ENCODE results near the gene OR5P2.

Gene OR5P2, protein sequence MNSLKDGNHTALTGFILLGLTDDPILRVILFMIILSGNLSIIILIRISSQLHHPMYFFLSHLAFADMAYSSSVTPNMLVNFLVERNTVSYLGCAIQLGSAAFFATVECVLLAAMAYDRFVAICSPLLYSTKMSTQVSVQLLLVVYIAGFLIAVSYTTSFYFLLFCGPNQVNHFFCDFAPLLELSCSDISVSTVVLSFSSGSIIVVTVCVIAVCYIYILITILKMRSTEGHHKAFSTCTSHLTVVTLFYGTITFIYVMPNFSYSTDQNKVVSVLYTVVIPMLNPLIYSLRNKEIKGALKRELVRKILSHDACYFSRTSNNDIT

GRCh38 chr11:7796842-7797241 lies at the start of gene OR5P2:
OR5P2 (minus strand) TSS chr11:7796942; CDS start chr11:7796942, 0 bp downstream.
- DNase-seq (ENCODE audit: low read depth): no peak
- no peak within 1 kb of the TSS for H3K4me3 ChIP-seq (ENCODE audit: low read depth, low read length)
- TF ChIP-seq CTCF (IDR thresholded peaks at IDR 0.05; ENCODE audit: low read depth, low read length) (no peak), MYC (IDR thresholded peaks at IDR 0.05; ENCODE audit: low read depth, low read length) (no peak), MAX (IDR thresholded peaks at IDR 0.05; ENCODE audit: low read depth, low read length) (no peak), POLR2A (IDR thresholded peaks at IDR 0.05; ENCODE audit: extremely low read depth, insufficient read length) (no peak)

DNA sequence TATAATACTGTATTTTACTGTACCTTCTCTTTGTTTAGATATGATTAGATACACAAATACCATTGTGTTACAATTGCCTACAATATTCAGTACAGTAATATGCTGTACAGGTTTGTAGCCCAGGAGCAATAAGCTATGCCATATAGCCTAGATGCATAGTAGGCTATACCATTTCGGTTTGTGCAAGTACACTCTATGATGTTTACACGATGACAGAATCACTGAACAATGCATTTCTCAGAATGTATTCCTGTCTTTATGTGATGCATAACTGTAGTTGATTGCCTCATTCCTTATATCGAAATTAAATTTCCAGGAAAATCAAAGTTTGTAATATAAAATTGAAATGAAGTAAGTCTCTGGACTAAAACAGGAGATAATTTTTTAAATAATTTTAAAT lies 49.3 kb upstream of the OR5P2 start:
- DNase-seq (ENCODE audit: low read depth): no peak

DNA sequence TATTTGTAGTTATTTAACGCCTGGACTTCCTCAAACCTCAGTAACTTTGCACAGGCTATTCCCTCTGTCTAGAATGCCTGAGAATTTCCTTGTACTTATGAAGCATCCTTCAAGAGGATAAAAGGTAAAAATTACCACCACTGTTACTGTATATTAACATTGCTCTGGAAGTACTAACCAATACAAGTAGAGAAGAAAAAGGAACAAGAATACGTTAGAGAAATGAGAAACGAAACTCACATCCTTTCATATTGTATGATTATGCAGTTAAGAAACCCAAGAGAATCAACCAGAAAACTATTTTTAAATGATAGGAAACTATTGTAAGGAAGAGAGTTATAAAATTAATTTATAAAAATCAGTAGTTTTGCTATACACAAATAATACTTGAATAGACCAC lies 48.2 kb upstream of the OR5P2 start:
- no peak overlapping the region for H3K4me3 ChIP-seq (ENCODE audit: low read depth, low read length)
- no peak for DNase-seq (ENCODE audit: low read depth)
- no peak for TF ChIP-seq CTCF (IDR thresholded peaks at IDR 0.05; ENCODE audit: low read depth, low read length)
- TF ChIP-seq MAX (IDR thresholded peaks at IDR 0.05; ENCODE audit: low read depth, low read length): no peak
- TF ChIP-seq MYC (IDR thresholded peaks at IDR 0.05; ENCODE audit: low read depth, low read length): no peak
- no peak for TF ChIP-seq POLR2A (IDR thresholded peaks at IDR 0.05; ENCODE audit: extremely low read depth, insufficient read length)

More for the DNA sequence above, 49.3 kb upstream of the OR5P2 start:
- no peak overlapping the region for H3K4me3 ChIP-seq (ENCODE audit: low read depth, low read length)
- no peak for TF ChIP-seq MYC (IDR thresholded peaks at IDR 0.05; ENCODE audit: low read depth, low read length)
- no peak for TF ChIP-seq MAX (IDR thresholded peaks at IDR 0.05; ENCODE audit: low read depth, low read length)
- no peak for TF ChIP-seq CTCF (IDR thresholded peaks at IDR 0.05; ENCODE audit: low read depth, low read length)
- no peak for TF ChIP-seq POLR2A (IDR thresholded peaks at IDR 0.05; ENCODE audit: extremely low read depth, insufficient read length)

GRCh38 chr11:7844521-7844920 lies 47.8 kb upstream of the OR5P2 start:
- TF ChIP-seq POLR2A (IDR thresholded peaks at IDR 0.05; ENCODE audit: extremely low read depth, insufficient read length): no peak
- no peak for TF ChIP-seq CTCF (IDR thresholded peaks at IDR 0.05; ENCODE audit: low read depth, low read length)
- TF ChIP-seq MYC (IDR thresholded peaks at IDR 0.05; ENCODE audit: low read depth, low read length): no peak
- no peak for TF ChIP-seq MAX (IDR thresholded peaks at IDR 0.05; ENCODE audit: low read depth, low read length)
- no peak for DNase-seq (ENCODE audit: low read depth)
- no peak overlapping the region for H3K4me3 ChIP-seq (ENCODE audit: low read depth, low read length)

- DNase-seq (ENCODE audit: low read depth): no peak
- TF ChIP-seq CTCF (IDR thresholded peaks at IDR 0.05; ENCODE audit: low read depth, low read length) (no peak), MAX (IDR thresholded peaks at IDR 0.05; ENCODE audit: low read depth, low read length) (no peak), MYC (IDR thresholded peaks at IDR 0.05; ENCODE audit: low read depth, low read length) (no peak), POLR2A (IDR thresholded peaks at IDR 0.05; ENCODE audit: extremely low read depth, insufficient read length) (no peak)
- no peak overlapping the region for H3K4me3 ChIP-seq (ENCODE audit: low read depth, low read length)
Observed at GRCh38 chr11:7840578-7840977, 43.8 kb upstream of the OR5P2 start.

Measured in NB4 (cell line).